ENCODE data around the gene SLC25A25.
A peak's percentile ranks its signal among the peaks of the same experiment; 100 is the strongest.
"Not testable (repeated sequence)": the region's sequence is repeated elsewhere in the genome, so short reads cannot be mapped to it uniquely, and the experiment has no call there.

SLC25A25 gene

DNA sequence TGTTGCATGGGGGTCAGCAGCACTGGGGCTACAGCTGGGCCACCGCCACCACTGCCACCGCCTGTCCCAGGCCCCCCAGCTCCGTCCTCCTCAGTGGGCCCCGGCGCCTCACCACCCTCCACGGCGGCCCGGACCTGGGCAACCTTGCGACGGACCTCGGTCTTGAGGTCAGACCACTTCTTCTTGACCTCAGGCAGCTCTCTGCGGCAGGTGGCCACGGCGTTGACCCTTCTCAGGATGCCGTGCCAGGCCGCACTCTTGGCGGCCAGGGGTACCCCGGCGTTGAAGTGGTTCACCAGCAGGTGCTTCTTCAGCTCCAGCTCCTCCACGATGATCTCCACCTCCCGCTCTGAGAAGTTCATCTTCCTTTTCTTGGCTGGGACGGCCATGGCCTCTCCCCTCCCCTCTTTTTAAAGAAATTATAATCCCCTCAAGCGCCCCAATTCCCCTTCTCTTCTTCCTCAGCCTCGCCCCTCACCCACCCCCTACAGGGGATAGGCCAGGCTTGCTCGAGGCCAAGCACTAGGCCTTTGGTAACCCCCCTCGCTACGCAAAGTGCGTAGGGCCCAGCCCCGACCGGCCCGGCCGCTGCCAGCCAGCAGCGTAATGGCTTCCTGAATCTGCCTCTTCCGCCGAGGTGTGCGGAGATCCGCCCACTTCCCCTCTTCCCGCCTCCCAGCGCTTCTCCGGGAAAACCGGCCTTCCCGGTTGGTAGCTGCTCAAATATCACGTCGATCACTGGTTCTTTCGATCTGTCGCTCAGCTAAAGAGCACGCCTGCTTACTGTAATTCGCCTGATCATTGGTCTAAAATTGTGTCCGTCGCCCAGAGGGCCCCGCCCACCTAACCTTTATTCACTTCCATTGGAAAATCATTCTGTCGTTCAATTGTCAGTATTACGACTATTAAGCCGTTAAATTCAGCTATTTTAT is 1.1 kb upstream of the SLC25A25 start, which contains the start of gene NAIF1:
Gene NAIF1, minus strand, starts transcription at position 608 of the 932 bp plus-strand sequence. Its CDS starts 219 bp downstream, at position 389.
- Histone ChIP-seq H3K36me3 (ENCODE audit: control insufficient read depth, insufficient read depth, low read length) (no peaks in the 10 kb centered on the region), H3K27me3 (ENCODE audit: control insufficient read depth, insufficient read depth, low read length) (no peaks in the 10 kb centered on the region), H3K4me1 (ENCODE audit: control insufficient read depth, insufficient read depth, low read length) (peaks cover 1% of the 10 kb centered on the region), H3K9ac (ENCODE audit: low read depth, low read length) (peak within 1 kb of the TSS; percentile 98), H3K9me3 (ENCODE audit: control insufficient read depth, insufficient read depth, low read length) (no peaks in the 10 kb centered on the region), H3K4me3 (ENCODE audit: low read depth, low read length) (peak within 1 kb of the TSS; percentile 98)

GRCh38 chr9:128068386-128069205 is 564 bp downstream of the SLC25A25 start:
- H3K4me1 ChIP-seq (ENCODE audit: control insufficient read depth, insufficient read depth, low read length): peaks cover 8% of the 10 kb centered on the region

GRCh38 chr9:128070874-128071273 is 2.8 kb downstream of the SLC25A25 start:
- H3K27me3 ChIP-seq (ENCODE audit: control insufficient read depth, insufficient read depth, low read length): no peaks in the 10 kb centered on the region
- no peak overlapping the region for H3K4me3 ChIP-seq (ENCODE audit: low read depth, low read length)
- no peaks in the 10 kb centered on the region for H3K36me3 ChIP-seq (ENCODE audit: control insufficient read depth, insufficient read depth, low read length)
- peaks cover 8% of the 10 kb centered on the region for H3K4me1 ChIP-seq (ENCODE audit: control insufficient read depth, insufficient read depth, low read length)
- H3K9me3 ChIP-seq (ENCODE audit: control insufficient read depth, insufficient read depth, low read length): no peaks in the 10 kb centered on the region
- no peak overlapping the region for H3K9ac ChIP-seq (ENCODE audit: low read depth, low read length)

More at GRCh38 chr9:128068386-128069205, 564 bp downstream of the SLC25A25 start:
- H3K9me3 ChIP-seq (ENCODE audit: control insufficient read depth, insufficient read depth, low read length): no peaks in the 10 kb centered on the region
- no peaks in the 10 kb centered on the region for H3K36me3 ChIP-seq (ENCODE audit: control insufficient read depth, insufficient read depth, low read length)
- no peak overlapping the region for H3K9ac ChIP-seq (ENCODE audit: low read depth, low read length)
- H3K4me3 ChIP-seq (ENCODE audit: low read depth, low read length): peak overlapping the region; percentile 82
- no peaks in the 10 kb centered on the region for H3K27me3 ChIP-seq (ENCODE audit: control insufficient read depth, insufficient read depth, low read length)

- H3K4me3 ChIP-seq (ENCODE audit: low read depth, low read length); H3K9me3 ChIP-seq (ENCODE audit: control insufficient read depth, insufficient read depth, low read length); H3K9ac ChIP-seq (ENCODE audit: low read depth, low read length); H3K27me3 ChIP-seq (ENCODE audit: control insufficient read depth, insufficient read depth, low read length); H3K36me3 ChIP-seq (ENCODE audit: control insufficient read depth, insufficient read depth, low read length); H3K4me1 ChIP-seq (ENCODE audit: control insufficient read depth, insufficient read depth, low read length): not testable (repeated sequence)
Observed at GRCh38 chr9:128071475-128071874, 3.4 kb downstream of the SLC25A25 start.

- no peaks in the 10 kb centered on the region for H3K27me3 ChIP-seq (ENCODE audit: control insufficient read depth, insufficient read depth, low read length)
- no peak overlapping the region for H3K4me3 ChIP-seq (ENCODE audit: low read depth, low read length)
- H3K9me3 ChIP-seq (ENCODE audit: control insufficient read depth, insufficient read depth, low read length): no peaks in the 10 kb centered on the region
- H3K4me1 ChIP-seq (ENCODE audit: control insufficient read depth, insufficient read depth, low read length): peaks cover 8% of the 10 kb centered on the region
- no peak overlapping the region for H3K9ac ChIP-seq (ENCODE audit: low read depth, low read length)
- no peaks in the 10 kb centered on the region for H3K36me3 ChIP-seq (ENCODE audit: control insufficient read depth, insufficient read depth, low read length)
Observed at GRCh38 chr9:128072144-128073021, 4.4 kb downstream of the SLC25A25 start.

GRCh38 chr9:128073253-128073886 is 5.3 kb downstream of the SLC25A25 start:
- Histone ChIP-seq H3K4me1 (ENCODE audit: control insufficient read depth, insufficient read depth, low read length) (peaks cover 8% of the 10 kb centered on the region), H3K4me3 (ENCODE audit: low read depth, low read length) (no peak overlapping the region), H3K9ac (ENCODE audit: low read depth, low read length) (no peak overlapping the region), H3K9me3 (ENCODE audit: control insufficient read depth, insufficient read depth, low read length) (no peaks in the 10 kb centered on the region), H3K36me3 (ENCODE audit: control insufficient read depth, insufficient read depth, low read length) (no peaks in the 10 kb centered on the region), H3K27me3 (ENCODE audit: control insufficient read depth, insufficient read depth, low read length) (no peaks in the 10 kb centered on the region)

- Histone ChIP-seq H3K9ac (ENCODE audit: low read depth, low read length) (no peak overlapping the region), H3K36me3 (ENCODE audit: control insufficient read depth, insufficient read depth, low read length) (no peaks in the 10 kb centered on the region), H3K27me3 (ENCODE audit: control insufficient read depth, insufficient read depth, low read length) (no peaks in the 10 kb centered on the region), H3K4me1 (ENCODE audit: control insufficient read depth, insufficient read depth, low read length) (peaks cover 11% of the 10 kb centered on the region), H3K9me3 (ENCODE audit: control insufficient read depth, insufficient read depth, low read length) (no peaks in the 10 kb centered on the region), H3K4me3 (ENCODE audit: low read depth, low read length) (no peak overlapping the region)
Observed at GRCh38 chr9:128077847-128078503, 9.9 kb downstream of the SLC25A25 start.

DNA sequence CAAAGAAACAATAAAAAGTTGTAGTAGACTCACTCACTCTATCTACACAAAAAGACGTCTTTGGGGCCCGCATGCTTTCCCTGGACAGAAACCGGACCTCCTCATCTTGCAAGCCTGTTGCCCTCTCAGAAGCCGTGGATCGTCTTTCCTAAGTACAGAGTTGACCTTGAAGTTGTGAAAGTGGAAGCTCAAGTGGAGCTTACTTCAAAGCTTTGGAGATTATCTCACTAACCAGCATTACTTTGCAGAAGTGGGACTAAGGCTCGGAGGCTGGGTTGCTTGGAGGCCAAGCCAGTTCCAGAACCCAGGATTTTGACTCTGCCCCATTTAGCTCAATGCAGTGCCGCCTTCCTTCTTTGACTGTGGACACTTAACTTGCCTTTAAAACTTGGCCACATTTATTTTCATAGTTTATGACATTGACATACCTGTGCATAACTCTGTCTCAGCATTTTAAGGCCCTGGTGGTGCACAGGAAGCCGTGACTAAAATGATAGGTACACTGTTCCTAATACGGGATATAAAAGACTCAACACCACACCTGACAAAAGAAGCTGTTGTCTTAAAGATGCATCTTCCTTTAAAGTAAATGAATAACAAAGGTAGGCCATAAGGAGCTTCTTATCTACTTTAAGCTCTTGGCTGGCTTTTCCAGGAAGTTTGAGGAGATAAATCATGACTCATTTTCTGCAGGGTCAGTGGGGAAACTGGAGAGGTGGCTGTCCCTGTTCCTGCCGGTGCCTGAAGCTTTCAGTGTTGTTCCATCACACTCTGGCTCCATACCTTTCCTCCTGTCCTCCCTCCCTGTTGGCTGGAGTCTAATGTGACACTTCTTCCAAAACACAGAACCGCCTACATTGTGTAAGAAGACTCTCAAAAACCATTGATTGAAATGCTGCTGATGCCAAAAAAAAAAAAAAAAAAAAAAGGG is 10.7 kb downstream of the SLC25A25 start:
- H3K4me1 ChIP-seq (ENCODE audit: control insufficient read depth, insufficient read depth, low read length): peaks cover 11% of the 10 kb centered on the region
- H3K9ac ChIP-seq (ENCODE audit: low read depth, low read length): no peak overlapping the region
- no peaks in the 10 kb centered on the region for H3K36me3 ChIP-seq (ENCODE audit: control insufficient read depth, insufficient read depth, low read length)
- no peak overlapping the region for H3K4me3 ChIP-seq (ENCODE audit: low read depth, low read length)
- H3K27me3 ChIP-seq (ENCODE audit: control insufficient read depth, insufficient read depth, low read length): no peaks in the 10 kb centered on the region
- no peaks in the 10 kb centered on the region for H3K9me3 ChIP-seq (ENCODE audit: control insufficient read depth, insufficient read depth, low read length)

- Histone ChIP-seq H3K36me3 (ENCODE audit: control insufficient read depth, insufficient read depth, low read length) (no peaks in the 10 kb centered on the region), H3K27me3 (ENCODE audit: control insufficient read depth, insufficient read depth, low read length) (no peaks in the 10 kb centered on the region), H3K9me3 (ENCODE audit: control insufficient read depth, insufficient read depth, low read length) (no peaks in the 10 kb centered on the region), H3K4me3 (ENCODE audit: low read depth, low read length) (no peak overlapping the region), H3K4me1 (ENCODE audit: control insufficient read depth, insufficient read depth, low read length) (peaks cover 11% of the 10 kb centered on the region), H3K9ac (ENCODE audit: low read depth, low read length) (no peak overlapping the region)
Observed at GRCh38 chr9:128080206-128080605, 12.2 kb downstream of the SLC25A25 start.

DNA sequence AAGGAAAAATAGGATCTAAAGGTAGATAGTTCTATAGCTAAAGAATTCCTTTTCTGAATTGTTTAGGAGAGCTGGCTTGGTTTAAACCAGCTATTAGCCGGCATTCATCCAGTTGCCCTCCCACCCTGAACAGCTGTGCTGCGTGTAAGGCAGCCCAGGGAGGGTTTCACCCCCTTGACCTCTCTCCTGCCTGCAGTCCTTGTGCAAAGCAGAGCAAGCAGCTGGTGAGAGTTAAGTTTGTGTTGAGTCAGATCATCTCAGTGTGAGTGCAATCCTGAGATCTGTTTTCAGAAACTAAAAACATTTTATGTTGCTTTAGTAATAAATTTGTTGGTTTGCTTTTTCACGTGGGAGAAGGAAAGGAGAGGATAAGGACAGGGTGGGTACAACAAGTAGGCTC is 13.0 kb downstream of the SLC25A25 start:
- peaks cover 11% of the 10 kb centered on the region for H3K4me1 ChIP-seq (ENCODE audit: control insufficient read depth, insufficient read depth, low read length)

More for the DNA sequence above, 13.0 kb downstream of the SLC25A25 start:
- no peaks in the 10 kb centered on the region for H3K36me3 ChIP-seq (ENCODE audit: control insufficient read depth, insufficient read depth, low read length)
- H3K9ac ChIP-seq (ENCODE audit: low read depth, low read length): no peak overlapping the region
- no peaks in the 10 kb centered on the region for H3K27me3 ChIP-seq (ENCODE audit: control insufficient read depth, insufficient read depth, low read length)
- no peaks in the 10 kb centered on the region for H3K9me3 ChIP-seq (ENCODE audit: control insufficient read depth, insufficient read depth, low read length)
- H3K4me3 ChIP-seq (ENCODE audit: low read depth, low read length): no peak overlapping the region

Data from iPS-15b (cell line).